HG03575 (cell line): Measurements from ENCODE around the gene SLC6A8.

ENCODE experiments used
- ATAC-seq: cut with Tn5 transposase; IDR thresholded peaks from one replicate; pipeline ENCODE4 v1.9.1; 2021; ENCODE audit not compliant: unreplicated experiment, insufficient number of reproducible peaks, low FRiP score; ENCODE audit errors: extremely low read depth

Gene SLC6A8

GRCh38 chrX:153647461-153648357 lies 40.0 kb upstream of the SLC6A8 start:
- ATAC-seq, result no peak

- ATAC-seq, result no peak
Observed at GRCh38 chrX:153648358-153649177, 39.2 kb upstream of the SLC6A8 start.

GRCh38 chrX:153649178-153649914 lies 38.4 kb upstream of the SLC6A8 start:
- ATAC-seq, result no peak

GRCh38 chrX:153649915-153650782 lies 37.6 kb upstream of the SLC6A8 start:
- no peak for ATAC-seq

- no peak for ATAC-seq
Observed at GRCh38 chrX:153650959-153651358, 36.8 kb upstream of the SLC6A8 start.

- ATAC-seq, result no peak
Observed at GRCh38 chrX:153651540-153652079, 36.1 kb upstream of the SLC6A8 start.

GRCh38 chrX:153653556-153653955 lies 34.2 kb upstream of the SLC6A8 start:
- no peak for ATAC-seq

GRCh38 chrX:153657161-153657560 lies 30.6 kb upstream of the SLC6A8 start:
- no peak for ATAC-seq

- no peak for ATAC-seq
Observed at GRCh38 chrX:153659268-153659667, 28.5 kb upstream of the SLC6A8 start.

GRCh38 chrX:153662266-153662665 lies 25.5 kb upstream of the SLC6A8 start:
- no peak for ATAC-seq

- no peak for ATAC-seq
Observed at GRCh38 chrX:153665726-153666306, 21.9 kb upstream of the SLC6A8 start.

GRCh38 chrX:153667281-153667955 lies 20.3 kb upstream of the SLC6A8 start:
- no peak for ATAC-seq

GRCh38 chrX:153667956-153668396 lies 19.8 kb upstream of the SLC6A8 start:
- ATAC-seq, result no peak

GRCh38 chrX:153668423-153669173 lies 19.1 kb upstream of the SLC6A8 start:
- ATAC-seq, result no peak

GRCh38 chrX:153669174-153669890 lies 18.4 kb upstream of the SLC6A8 start:
- ATAC-seq, result no peak
